Measurements from ENCODE around the gene CSNK2A3.
A peak's percentile ranks its signal among the peaks of the same experiment; 100 is the strongest.

CSNK2A3 gene

GRCh38 chr11:11372461-11372860 is 19.4 kb upstream of the CSNK2A3 start:
- TF ChIP-seq TAF1 (IDR thresholded peaks at IDR 0.05; ENCODE audit: borderline replicate concordance, insufficient read depth, low read length) (no peak), REST (IDR thresholded peaks at IDR 0.05; ENCODE audit: insufficient read depth in 1 of 2, low read depth in 2 of 2, low read length in 2 of 2) (no peak), SIN3A (IDR thresholded peaks at IDR 0.05; ENCODE audit: borderline replicate concordance, insufficient read depth, low read length) (no peak), POLR2AphosphoS5 (IDR thresholded peaks at IDR 0.05; ENCODE audit: low read depth, low read length) (no peak)

- no peak for TF ChIP-seq POLR2AphosphoS5 (IDR thresholded peaks at IDR 0.05; ENCODE audit: low read depth, low read length)
- no peak for TF ChIP-seq REST (IDR thresholded peaks at IDR 0.05; ENCODE audit: insufficient read depth in 1 of 2, low read depth in 2 of 2, low read length in 2 of 2)
- TF ChIP-seq TAF1 (IDR thresholded peaks at IDR 0.05; ENCODE audit: borderline replicate concordance, insufficient read depth, low read length), result no peak
- no peak for TF ChIP-seq SIN3A (IDR thresholded peaks at IDR 0.05; ENCODE audit: borderline replicate concordance, insufficient read depth, low read length)
- no peak for TF ChIP-seq FOXP2 (optimal IDR thresholded peaks at IDR 0.05; ENCODE audit: borderline replicate concordance, extremely low read depth, extremely low read length, insufficient read depth)
Measured at GRCh38 chr11:11370962-11371303, 17.9 kb upstream of the CSNK2A3 start.

- no peak for TF ChIP-seq REST (IDR thresholded peaks at IDR 0.05; ENCODE audit: insufficient read depth in 1 of 2, low read depth in 2 of 2, low read length in 2 of 2)
- no peak for TF ChIP-seq POLR2AphosphoS5 (IDR thresholded peaks at IDR 0.05; ENCODE audit: low read depth, low read length)
- TF ChIP-seq FOXP2 (optimal IDR thresholded peaks at IDR 0.05; ENCODE audit: borderline replicate concordance, extremely low read depth, extremely low read length, insufficient read depth), result no peak
- TF ChIP-seq SIN3A (IDR thresholded peaks at IDR 0.05; ENCODE audit: borderline replicate concordance, insufficient read depth, low read length), result no peak
- no peak for TF ChIP-seq TAF1 (IDR thresholded peaks at IDR 0.05; ENCODE audit: borderline replicate concordance, insufficient read depth, low read length)
Measured at GRCh38 chr11:11370255-11370961, 17.4 kb upstream of the CSNK2A3 start.

- TF ChIP-seq POLR2AphosphoS5 (IDR thresholded peaks at IDR 0.05; ENCODE audit: low read depth, low read length) (no peak), REST (IDR thresholded peaks at IDR 0.05; ENCODE audit: insufficient read depth in 1 of 2, low read depth in 2 of 2, low read length in 2 of 2) (peak; percentile 85 to 91)
Measured at GRCh38 chr11:11366793-11367192, 13.7 kb upstream of the CSNK2A3 start.

- TF ChIP-seq POLR2AphosphoS5 (IDR thresholded peaks at IDR 0.05; ENCODE audit: low read depth, low read length) (no peak), TAF1 (IDR thresholded peaks at IDR 0.05; ENCODE audit: borderline replicate concordance, insufficient read depth, low read length) (no peak), REST (IDR thresholded peaks at IDR 0.05; ENCODE audit: insufficient read depth in 1 of 2, low read depth in 2 of 2, low read length in 2 of 2) (0 out of 4 replicates have a peak, but pooled peaks of 1 of the 2 experiments have one; percentile 12)
Measured at GRCh38 chr11:11363674-11364073, 10.6 kb upstream of the CSNK2A3 start.
